Activated naive CD8-positive, alpha-beta T cell treated with anti-CD3 and anti-CD28 coated beads, Interleukin-2, amount 50 U/mL, for 16 hours (primary cell): ENCODE results near the gene CAD.
A peak's percentile ranks its signal among the peaks of the same experiment; 100 is the strongest.

Experiments used
- DNase-seq: peaks from one replicate; pipeline ENCODE4 v3.0.0-alpha.2; 2020; ENCODE audit warnings: low read depth, low spot score

The CAD gene

DNA sequence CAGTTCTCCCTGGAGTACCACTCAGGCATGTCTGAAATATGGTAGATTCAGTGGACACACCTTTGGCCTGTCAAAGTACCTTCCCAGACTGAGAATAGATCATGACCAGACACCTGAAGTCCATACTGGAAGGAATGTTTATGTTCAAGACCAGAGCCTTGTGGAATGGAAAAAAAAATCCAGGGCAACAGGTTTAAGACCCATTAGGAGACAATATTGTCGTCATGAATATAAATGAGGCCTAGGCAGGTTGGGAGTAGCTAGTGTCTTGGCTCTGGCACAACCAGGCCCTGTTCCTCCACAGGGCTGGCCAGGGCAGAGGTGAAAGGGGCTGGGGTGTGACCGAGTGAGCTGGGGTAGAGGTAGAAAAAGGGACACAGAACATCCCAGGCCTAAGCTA lies 18.5 kb upstream of the CAD start:
- DNase-seq, result no peak

DNA sequence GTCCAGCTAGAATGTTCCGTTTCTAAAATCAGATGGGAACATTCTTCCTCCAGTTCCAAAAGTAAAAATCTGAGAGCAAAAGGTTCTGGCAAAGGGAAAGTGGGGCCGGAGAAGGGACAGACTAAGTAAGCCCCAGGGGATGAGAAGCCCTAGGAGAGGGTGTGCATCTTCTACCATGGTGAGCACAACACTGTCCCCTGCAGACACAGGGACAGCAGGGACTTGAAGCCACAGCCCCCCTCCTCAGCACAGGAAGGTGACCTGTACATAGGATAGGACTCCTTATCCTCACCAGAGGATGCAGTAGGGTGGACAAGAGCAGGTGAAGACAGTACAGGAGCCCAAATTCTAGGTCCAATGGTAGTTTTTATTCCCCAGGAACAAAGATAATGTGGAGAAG lies 17.9 kb upstream of the CAD start:
- no peak for DNase-seq

DNA sequence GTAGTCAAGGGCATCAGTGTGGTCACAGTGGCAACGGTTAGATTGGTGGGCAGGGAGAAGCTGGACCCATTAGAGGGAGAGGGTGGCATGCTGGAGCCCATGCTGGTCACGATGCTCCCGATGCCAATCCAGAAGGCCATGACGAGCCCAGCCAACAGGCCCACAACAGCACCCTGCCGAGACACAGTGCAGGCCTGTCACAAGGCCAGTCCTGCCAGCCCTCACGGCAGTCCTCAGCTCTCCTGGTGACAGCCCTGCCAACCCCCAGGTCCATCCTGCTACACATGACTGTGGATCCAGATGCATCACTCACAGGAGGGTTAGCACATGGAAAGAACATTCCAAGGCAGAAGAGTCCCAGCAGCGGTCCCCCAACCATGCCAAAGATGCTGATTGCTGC lies 15.5 kb upstream of the CAD start:
- DNase-seq, result no peak

DNA sequence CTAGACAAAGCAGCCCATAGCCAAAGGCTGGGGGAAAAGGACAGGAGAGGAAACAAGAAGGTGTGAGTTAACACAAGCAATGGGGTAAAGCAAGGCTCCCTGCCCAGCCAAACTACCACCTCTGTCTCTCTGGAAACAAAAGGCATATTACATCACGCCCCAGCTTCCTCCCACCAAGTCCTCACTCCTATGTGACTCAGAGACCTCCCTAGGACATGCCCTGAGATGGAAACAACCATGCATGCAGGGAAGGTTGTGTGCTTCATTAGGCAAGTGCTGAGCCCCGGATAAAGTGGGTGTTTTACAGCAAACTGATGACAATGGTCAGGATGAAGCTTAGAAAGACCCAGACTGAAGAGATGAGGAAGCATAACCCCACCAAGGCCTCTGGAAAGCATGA lies 14.3 kb upstream of the CAD start:
- no peak for DNase-seq

DNA sequence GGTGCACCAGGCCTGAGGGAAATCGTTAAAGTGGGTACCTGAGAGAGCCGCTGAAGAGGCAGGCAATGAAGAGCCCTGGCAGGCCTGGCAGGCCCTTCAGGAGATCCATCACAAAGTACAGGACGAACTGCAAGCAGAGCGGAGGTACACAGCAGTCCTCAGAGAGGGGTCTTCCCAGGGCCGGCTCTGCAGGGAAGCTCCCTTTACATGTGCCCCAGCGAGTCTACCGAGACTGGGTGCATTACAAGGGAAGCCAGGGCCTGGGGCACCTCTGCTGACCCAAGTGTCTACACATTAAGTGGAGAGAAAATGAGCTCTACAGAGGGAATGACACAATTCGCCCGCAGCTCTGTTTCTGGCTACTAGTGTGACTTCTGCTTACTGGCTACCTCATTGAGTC lies 13.4 kb upstream of the CAD start:
- no peak for DNase-seq

DNA sequence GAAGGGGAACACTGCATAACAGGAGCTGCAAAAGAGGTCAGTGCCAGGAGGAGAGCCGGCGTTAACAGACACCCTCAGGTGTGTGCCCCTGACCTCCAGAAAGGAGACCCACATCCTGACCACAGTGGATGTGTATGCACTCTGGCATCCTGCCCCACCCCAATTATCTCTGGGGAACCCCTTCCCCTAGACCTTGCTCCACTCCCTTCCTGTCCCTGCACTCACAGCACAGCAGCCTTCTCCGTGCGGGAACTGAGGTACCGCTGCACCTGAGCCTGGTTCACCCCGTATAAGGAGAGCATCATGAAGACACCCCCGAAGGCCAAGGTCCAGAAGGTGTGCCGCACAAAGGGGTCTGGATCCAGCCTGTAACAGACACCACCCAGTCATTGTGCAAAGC lies 12.6 kb upstream of the CAD start:
- DNase-seq, result no peak

DNA sequence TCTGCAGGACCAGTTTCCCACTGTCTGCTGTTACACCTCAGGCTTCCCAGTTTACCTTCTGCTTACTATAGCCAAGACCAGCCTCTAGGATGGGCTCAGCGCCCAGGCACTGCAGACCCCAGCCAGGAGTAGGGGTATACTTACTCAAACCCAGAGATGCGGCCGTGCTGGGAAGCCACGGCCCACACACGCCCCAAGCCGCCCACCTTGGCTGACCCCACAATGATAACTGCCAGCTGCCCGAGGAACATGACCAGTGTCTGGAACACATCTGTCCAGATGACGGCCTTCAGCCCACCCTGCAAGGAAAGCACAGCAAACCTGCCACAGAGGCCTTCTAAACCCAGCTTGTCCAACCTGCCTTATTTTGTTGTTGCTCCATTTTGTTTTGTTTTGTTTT lies 12.0 kb upstream of the CAD start:
- no peak for DNase-seq

DNA sequence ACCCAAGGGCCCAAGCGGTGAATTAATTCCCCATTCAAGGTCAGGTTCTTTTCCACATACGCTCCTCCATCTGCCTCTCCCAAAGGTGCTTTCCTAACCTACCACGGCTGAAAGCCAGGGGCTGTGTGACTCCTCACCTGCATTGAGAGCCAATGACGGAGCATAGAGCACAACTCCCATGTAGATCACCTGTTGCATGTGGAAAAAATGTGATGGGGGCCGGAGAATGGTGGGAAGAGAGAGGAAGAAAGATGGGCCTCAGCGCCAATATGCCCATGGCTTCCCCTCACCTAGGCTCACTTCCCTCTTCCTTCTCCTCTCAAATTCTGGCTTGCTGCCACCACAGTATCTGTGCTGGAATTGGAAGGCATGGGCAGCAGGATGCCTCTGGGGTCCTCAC lies 10.8 kb upstream of the CAD start:
- no peak for DNase-seq

DNA sequence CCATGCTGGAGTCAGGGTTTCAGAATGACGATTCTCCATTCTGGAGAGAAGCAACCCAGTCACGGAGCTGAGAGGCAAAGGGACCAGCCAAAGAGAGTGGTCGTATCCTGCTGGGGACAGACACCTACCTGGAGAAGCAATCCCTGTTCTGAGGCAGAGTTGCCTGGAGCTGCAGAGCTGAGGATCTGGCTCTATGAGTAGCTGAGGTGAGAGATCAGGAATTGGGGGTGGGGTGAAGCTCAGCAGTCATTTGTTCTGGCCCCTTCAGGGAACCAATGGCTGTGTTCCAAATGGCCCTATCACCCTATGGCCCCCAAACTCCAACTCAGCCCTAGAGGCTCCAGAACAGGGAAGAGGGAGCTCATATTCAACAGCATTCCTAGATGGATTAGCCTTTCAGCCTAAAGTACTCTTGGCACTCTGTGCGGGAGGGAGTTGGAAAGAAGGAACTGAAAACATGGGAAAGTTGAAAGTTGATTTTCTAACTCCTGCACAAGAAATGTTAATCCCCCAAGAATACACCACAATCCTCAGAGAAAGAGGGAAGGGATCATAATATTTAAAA lies 8.6 kb upstream of the CAD start:
- DNase-seq, result no peak

DNA sequence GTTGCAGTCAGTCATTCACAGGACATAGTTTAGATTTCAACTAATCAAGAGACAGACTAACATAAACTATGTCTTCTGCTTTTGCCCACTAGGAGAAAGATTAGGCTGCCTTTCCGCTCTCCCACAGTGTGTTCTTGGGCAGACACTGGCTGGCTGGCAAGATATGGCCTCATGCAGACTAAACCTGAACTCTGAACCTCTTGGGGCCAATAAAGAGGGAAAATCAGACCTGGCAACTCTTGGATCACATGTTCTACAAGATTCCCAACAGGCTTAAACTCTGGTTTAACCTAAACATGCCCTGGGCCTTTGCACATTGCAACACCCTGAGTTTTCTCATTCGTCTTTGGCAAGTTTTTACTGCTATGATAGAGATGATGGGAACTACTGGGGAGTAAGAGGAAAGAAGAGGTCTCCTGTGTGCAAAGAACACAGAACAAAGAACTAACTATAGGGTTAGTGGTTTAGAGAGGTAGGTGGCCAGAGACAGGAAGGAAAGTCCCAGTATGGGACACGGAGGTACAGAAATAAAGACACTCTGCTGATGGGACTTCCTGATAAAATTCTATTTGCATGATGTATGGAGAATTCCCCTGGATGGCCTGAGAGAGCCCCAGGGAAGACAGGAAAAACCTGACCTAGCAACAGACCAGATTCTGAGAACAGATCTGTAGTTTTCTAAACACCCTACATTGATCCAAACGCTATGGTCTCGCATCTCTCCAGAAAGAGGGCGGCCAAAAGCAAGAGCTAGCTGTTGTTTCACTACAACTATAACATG lies 7.4 kb upstream of the CAD start:
- no peak for DNase-seq

DNA sequence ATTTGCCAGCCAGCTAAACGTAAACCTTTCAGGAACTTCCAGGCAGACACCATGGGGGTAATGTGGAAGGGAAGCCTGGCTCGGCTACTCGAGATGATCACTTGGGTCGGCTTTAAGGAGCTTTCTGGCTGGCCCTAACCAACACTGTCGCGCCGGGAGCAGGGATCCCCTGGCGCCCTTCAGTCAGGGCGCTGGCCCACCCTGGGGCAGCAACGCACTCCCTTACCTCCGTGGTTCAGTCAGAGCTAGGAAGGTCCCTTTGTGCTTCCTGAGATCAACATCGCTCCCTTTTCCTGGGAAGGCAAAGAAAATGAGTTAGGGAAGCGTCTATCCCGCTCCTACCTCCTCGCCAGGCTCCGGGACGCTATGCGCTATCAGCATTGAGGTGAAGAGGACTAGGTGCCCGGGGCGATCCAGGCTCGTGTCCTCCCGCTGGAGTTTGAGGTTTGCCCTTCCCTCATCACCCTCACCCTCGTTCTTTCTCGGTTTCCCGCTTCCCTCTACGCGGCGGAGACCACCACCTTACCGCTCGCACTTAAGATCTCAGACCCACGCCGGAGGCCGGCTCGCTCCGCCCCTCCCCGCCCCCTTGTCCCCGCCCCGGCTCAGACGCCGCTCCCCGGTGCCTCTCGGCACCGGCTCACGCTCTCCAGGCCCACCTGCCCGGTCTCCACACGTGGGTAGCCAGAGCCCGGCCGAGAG lies 5.8 kb upstream of the CAD start:
- no peak for DNase-seq

DNA sequence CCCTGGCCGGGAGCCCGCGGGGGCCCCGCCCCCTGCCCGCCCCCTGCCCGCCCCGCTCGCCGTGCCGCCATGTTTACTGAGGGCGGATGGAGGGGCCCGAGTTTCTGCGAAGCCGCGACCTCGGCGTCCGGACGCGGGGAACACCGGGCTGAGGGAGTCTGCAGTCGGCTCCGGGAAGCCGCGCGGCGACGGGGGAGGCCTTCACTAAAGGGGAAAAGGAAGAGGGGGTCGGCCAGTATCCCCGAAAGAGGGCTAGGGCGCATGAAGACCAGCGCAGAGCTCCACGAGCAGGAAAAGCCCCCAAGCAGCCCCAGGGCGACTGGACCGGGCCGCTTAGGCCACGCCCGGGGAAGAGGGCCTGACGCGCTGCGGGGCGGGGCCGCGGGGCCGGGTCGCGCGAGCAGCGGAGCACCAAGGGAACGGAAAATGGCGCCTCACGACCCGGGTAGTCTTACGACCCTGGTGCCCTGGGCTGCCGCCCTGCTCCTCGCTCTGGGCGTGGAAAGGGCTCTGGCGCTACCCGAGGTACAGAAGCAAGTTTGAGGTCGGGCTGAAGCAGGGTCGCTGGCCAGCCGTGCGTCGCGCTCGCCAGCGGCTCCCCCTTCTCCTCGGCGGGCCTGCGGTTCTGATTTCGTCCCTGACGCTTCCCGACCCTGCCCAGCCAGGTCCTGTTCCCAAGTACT lies 5.1 kb upstream of the CAD start, which contains the start of the genes ATRAID and SLC5A6:
ATRAID (plus strand) TSS at position 99 of the 683 bp plus-strand sequence; CDS start at position 427, 328 bp downstream.
SLC5A6 (minus strand) TSS at position 326 of the 683 bp plus-strand sequence. CDS start 4,618 bp downstream, outside the sequence.
- peak; percentile 82 for DNase-seq

DNA sequence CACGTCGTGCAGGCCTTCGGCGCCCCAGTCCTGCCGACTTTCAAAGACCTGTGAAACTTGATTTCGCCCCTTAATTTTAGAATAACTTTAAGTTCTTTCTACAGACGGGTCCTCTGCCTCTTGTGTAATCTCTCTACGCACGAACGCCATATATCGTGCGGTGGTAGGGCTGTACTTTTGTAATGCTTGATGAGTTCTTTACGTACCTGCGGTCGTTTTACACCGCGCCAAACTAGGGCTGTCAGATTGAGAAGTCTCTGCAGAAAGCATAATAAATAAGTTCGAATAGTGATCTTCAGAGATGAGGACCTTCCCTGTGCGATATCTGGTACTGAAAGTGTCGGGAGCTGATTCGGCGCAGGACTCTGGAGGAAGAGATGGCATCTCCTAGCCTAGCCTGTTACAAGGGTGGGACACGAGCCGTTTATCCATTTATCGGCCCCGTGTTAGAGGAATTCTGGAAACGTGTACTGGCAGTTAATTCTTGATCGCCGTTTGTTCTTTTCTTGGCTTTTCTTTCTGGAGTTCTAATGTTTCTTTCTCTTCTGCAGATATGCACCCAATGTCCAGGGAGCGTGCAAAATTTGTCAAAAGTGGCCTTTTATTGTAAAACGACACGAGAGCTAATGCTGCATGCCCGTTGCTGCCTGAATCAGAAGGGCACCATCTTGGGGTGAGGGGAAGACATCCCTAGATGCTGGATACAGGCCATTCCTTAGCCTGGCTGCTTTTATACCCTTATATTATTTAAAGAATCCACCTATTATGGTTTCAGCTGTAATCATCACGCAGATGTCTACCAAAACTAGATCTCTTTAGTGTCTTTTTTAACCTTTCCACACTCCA lies 4.3 kb upstream of the CAD start:
- DNase-seq, result no peak

DNA sequence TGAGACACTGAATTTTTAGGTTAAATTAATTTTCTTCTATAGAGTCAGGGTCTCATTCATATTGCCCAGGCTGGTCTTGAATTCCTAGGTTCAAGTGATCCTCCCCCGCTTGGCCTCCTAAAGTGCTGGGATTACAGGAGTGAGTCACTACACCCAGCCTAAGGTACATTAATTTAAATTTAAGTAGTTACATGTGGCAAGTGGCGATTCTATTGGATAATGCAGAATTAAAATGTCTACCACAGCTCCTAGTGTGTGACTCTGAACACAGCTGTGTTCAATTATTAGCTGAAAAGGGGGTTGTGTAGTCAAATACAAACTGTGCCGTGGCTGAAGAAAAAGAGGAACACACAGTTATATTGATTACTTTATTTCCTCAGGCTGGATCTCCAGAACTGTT lies 2.2 kb upstream of the CAD start:
- no peak for DNase-seq

DNA sequence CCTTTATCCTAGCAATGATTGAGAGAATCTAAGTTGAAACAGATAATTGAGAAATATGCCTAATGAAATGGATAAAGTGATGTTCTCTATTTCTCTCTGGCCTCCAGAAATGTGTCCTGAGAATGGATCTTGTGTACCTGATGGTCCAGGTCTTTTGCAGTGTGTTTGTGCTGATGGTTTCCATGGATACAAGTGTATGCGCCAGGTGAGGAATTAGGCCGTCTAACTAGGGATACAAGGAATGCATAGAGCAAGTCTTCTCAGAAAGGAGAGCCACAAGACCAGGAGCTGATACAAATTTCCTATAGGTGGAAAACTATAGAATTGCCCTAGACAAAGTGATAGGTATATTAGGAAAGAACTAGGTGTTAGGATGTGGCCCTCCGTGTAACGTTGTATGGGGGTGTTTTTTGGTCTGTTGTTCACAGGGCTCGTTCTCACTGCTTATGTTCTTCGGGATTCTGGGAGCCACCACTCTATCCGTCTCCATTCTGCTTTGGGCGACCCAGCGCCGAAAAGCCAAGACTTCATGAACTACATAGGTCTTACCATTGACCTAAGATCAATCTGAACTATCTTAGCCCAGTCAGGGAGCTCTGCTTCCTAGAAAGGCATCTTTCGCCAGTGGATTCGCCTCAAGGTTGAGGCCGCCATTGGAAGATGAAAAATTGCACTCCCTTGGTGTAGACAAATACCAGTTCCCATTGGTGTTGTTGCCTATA lies 592 bp upstream of the CAD start:
- DNase-seq, result no peak

DNA sequence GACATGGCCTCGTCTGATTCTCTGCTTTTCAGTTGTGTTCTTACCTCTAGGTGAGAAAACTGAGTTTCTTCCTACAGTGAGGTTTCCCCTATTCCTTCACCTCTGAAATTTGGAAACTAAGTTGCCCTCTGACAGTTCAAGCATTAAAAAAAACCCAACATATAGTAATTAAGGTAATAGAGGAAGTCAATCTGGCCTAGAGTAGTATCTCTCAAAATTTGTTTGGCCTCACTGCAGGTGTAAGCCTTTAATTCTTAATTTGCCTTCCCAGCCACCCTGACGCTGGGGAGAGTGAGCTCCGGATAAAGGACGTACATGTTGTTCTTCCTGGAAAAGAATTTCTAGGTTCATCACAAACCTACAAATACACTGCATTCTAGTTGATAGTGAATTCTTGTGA lies 1.4 kb downstream of the CAD start:
- DNase-seq, result no peak

DNA sequence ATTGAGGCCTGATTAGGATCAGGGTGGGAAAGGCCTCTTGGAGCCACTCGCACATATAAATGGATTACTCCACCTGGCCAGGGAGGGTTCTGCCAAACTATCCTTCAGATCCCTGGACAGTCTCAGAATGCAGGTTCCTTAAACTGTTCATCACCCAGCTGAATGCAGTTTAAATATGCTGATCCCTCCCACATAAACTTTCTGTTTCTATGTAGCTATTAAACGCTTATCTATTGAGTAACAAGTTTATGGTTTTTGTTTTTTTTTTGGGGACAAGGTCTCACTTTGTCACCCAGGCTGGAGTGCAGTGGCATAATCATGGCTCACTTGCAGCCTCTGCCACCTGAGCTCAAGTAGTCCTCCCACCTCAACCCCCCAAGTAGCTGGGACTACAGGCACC lies 1.9 kb downstream of the CAD start:
- DNase-seq, result no peak

DNA sequence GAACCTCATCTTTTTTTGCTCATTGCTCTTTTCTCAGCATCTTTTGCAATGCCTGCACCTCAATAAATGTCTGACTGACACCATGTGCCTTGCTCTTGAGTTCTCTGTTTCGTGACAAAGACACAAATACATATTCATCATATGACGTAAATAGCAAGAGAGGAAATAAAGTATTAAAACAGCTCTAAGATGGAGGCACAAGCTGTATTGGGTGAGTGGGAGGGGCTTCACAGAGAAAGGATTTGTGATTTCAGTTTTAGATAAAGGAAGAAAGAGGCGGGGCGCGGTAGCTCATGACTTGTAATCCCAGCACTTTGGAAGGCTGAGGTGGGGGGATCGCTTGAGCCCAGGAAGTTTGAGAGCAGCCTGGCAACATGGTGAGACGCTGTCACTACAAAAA lies 2.9 kb downstream of the CAD start:
- no peak for DNase-seq

DNA sequence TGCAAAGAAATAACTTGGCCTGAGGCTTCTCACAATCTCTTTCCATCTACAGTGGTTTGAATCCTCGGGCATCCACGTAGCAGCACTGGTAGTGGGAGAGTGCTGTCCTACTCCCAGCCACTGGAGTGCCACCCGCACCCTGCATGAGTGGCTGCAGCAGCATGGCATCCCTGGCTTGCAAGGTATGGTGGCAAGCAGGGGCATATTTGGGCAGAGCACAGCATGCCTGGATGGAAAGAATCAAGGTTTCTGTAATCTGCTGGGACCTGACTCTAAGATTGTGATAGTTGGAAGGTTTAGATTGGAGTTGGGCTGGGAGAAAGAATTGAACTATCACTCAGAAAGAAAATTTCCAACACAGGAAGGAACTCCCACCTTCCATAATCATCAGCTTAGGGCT lies 4.0 kb downstream of the CAD start:
- no peak for DNase-seq

DNA sequence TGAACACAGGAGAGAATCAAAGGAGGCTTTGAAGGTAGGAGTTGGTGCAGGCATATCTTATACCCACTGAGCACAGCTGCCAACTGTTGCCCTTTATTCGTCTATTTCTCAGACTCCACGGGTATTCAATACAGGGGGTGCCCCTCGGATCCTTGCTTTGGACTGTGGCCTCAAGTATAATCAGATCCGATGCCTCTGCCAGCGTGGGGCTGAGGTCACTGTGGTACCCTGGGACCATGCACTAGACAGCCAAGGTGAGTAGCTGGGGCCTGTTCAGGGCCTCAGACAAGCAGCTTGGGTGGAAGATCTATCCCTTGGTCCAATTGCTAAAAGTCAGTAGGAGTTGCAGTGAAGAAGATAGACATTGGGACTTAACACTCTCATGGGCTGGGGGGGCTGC lies 5.2 kb downstream of the CAD start:
- DNase-seq, result no peak

DNA sequence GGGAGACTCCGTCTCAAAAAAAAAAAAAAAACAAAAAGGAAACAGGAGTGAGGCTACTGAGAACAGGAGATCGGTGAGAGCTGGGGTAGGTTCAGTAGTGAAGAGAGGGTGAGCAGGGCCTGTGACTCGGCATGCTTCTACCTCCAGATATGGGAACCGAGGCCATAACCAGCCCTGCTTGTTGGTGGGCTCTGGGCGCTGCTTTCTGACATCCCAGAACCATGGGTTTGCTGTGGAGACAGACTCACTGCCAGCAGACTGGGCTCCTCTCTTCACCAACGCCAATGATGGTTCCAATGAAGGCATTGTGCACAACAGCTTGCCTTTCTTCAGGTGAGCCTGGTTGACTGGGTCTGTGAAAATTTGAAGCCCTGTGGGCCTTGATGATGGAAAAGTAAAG lies 6.2 kb downstream of the CAD start:
- no peak for DNase-seq
